ENCODE data around the gene CCDC146.
"Not testable (repeated sequence)": the region's sequence is repeated elsewhere in the genome, so short reads cannot be mapped to it uniquely, and the experiment has no call there.

- TF ChIP-seq CTCF (IDR thresholded peaks at IDR 0.05; ENCODE audit: low read depth, low read length); POLR2A (IDR thresholded peaks at IDR 0.05; ENCODE audit: extremely low read depth, insufficient read length); MAX (IDR thresholded peaks at IDR 0.05; ENCODE audit: low read depth, low read length): not testable (repeated sequence)
Observed at GRCh38 chr7:77074786-77075396, 47.5 kb upstream of the CCDC146 start.
